ENCODE results near the gene WASF2.

The WASF2 gene

DNA sequence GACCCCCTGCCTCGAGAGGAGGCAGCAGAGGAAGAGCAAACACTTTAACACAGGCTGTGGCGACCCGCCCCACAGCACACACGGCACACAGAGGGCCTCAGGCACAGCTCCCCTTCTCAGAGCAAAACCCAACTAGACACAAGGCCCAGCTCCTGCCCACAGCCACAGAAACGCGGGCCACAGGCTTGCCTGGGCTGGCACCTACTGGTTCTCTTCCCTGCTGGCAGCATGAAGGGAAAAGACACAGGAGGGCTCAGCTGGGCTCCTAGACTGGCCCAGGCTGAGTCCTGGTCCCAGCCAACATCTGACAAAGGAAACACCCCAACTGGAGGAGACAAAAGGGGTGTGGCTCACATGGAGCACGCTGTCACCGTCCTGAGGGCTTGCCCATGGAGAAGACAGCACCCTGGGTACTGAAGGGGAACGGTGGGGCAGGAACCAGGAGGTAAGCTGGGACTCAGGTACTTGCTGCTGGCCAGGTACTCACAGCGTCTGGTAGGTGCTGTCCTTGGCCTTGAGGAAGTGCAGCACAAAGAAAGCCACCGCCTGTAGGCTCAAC lies 110.3 kb downstream of the WASF2 start:
- TF ChIP-seq CTCF (IDR thresholded peaks at IDR 0.05; ENCODE audit: low read depth, low read length) (no peak), POLR2A (IDR thresholded peaks at IDR 0.05; ENCODE audit: extremely low read depth, insufficient read length) (no peak), MYC (IDR thresholded peaks at IDR 0.05; ENCODE audit: low read depth, low read length) (no peak), MAX (IDR thresholded peaks at IDR 0.05; ENCODE audit: low read depth, low read length) (no peak)
- no peak overlapping the region for H3K4me3 ChIP-seq (ENCODE audit: low read depth, low read length)
- no peak for DNase-seq (ENCODE audit: low read depth)

DNA sequence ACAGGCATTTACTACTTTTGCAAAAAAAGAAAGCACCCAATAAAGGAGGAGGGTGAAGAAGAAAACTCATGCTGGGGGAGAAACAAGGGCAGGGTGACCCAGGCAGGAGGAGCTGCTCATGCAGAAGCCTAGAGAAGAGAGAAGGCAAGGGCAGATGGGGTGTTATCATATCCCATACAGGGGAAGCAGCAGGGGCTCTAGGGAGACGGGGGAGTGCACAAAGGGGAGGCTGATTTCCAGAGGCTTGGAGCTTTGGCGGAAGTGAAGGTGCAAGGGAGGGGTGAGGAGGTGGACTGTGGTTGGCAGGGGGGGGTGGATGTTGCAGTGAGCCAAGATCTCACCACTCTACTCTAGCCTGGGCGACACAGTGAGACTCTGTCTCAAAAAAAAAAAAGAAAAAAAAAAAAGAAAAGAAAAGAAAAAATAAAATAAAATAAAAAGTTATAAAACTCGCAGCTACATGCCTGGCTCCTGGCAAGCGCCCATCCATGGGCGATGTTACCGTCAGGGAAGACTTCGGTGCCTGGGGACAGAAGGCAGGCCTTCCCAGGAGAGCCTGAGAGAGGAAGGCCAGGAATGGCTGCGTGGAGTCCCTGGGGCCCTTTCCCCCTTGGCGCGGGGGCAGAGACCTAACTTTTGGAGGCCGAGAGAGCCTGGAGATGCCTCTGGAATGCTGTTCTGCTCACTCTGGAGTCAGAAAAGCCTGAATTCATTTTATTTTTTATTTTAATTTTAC lies 112.0 kb downstream of the WASF2 start:
- H3K4me3 ChIP-seq (ENCODE audit: low read depth, low read length) = no peak overlapping the region
- peak; percentile 75 for DNase-seq (ENCODE audit: low read depth)
- no peak for TF ChIP-seq MYC (IDR thresholded peaks at IDR 0.05; ENCODE audit: low read depth, low read length)
- TF ChIP-seq MAX (IDR thresholded peaks at IDR 0.05; ENCODE audit: low read depth, low read length) = no peak

GRCh38 chr1:27374362-27375086 lies 115.4 kb downstream of the WASF2 start, which contains the start of gene FCN3:
Gene FCN3, minus strand, starts transcription at chr1:27374824. Its CDS starts 6 bp downstream, at chr1:27374818.
- peak; percentile 61 for DNase-seq (ENCODE audit: low read depth)
- TF ChIP-seq MYC (IDR thresholded peaks at IDR 0.05; ENCODE audit: low read depth, low read length) (no peak), POLR2A (IDR thresholded peaks at IDR 0.05; ENCODE audit: extremely low read depth, insufficient read length) (no peak), MAX (IDR thresholded peaks at IDR 0.05; ENCODE audit: low read depth, low read length) (no peak), CTCF (IDR thresholded peaks at IDR 0.05; ENCODE audit: low read depth, low read length) (no peak)

GRCh38 chr1:27372808-27373690 lies 116.9 kb downstream of the WASF2 start:
- no peak for TF ChIP-seq POLR2A (IDR thresholded peaks at IDR 0.05; ENCODE audit: extremely low read depth, insufficient read length)
- peak; percentile 25 for TF ChIP-seq CTCF (IDR thresholded peaks at IDR 0.05; ENCODE audit: low read depth, low read length)
- H3K4me3 ChIP-seq (ENCODE audit: low read depth, low read length) = no peak overlapping the region
- DNase-seq (ENCODE audit: low read depth) = no peak

More at GRCh38 chr1:27374362-27375086, 115.4 kb downstream of the WASF2 start, which contains the start of gene FCN3:
- no peak within 1 kb of the TSS for H3K4me3 ChIP-seq (ENCODE audit: low read depth, low read length)

DNA sequence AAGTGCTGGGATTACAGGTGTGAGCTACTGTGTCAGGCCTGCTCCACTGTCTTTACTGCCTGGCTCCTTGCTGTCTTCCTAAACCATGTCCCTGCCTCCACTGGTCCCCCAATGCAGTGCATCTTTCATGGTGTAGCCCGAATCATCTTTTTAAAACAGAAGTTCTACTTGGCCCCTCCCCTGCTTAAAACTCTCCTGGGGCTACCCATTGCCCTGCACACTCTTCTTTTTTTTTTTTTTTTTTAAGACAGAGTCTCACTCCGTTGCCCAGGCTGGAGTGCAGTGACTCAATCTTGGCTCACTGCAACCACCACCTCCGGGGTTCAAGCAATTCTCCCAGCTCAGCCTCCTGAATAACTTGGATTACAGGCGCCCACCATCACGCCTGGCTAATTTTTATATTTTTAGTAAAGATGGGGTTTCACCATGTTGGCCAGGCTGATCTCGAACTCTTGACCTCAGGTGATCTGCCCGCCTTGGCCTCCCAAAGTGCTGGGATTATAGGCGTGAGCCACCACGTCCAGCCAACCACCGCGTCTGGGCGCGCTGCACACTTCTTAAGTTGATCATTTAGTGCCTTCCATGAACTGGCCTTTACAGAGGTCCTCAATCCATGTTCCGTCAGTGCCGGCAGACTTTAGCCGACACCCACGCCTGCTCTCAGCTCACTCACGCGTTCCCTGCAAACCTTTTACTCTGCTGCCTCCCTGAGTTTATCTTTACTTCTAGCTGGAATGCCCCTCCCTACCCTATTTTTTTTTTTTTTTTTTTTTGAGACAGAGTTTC lies 117.8 kb downstream of the WASF2 start:
- DNase-seq (ENCODE audit: low read depth) = no peak
- H3K4me3 ChIP-seq (ENCODE audit: low read depth, low read length) = no peak overlapping the region
- TF ChIP-seq MAX (IDR thresholded peaks at IDR 0.05; ENCODE audit: low read depth, low read length) (no peak), CTCF (IDR thresholded peaks at IDR 0.05; ENCODE audit: low read depth, low read length) (no peak), POLR2A (IDR thresholded peaks at IDR 0.05; ENCODE audit: extremely low read depth, insufficient read length) (no peak), MYC (IDR thresholded peaks at IDR 0.05; ENCODE audit: low read depth, low read length) (no peak)
